Measurements from ENCODE around the gene RERE. TPM values are rescaled to one million over a fixed set of nuclear protein-coding genes. Genes with fewer than 3 reads are reported as not detected.
"Not testable (repeated sequence)": the region's sequence is repeated elsewhere in the genome, so short reads cannot be mapped to it uniquely, and the experiment has no call there.

RERE gene
- total RNA-seq, 1 donor from 2014 or later, result 46.5 TPM

- no peak for DNase-seq (ENCODE audit: low read depth in 2 of 2)
These were observed 10.4 kb downstream of the RERE start for GRCh38 chr1:8807004-8807403.

- no peak for DNase-seq (ENCODE audit: low read depth in 2 of 2)
These were observed 17.0 kb downstream of the RERE start for GRCh38 chr1:8800416-8800815.

GRCh38 chr1:8797216-8797615 lies 20.2 kb downstream of the RERE start:
- DNase-seq (ENCODE audit: low read depth in 2 of 2), result no peak

GRCh38 chr1:8796812-8797211 lies 20.6 kb downstream of the RERE start:
- DNase-seq (ENCODE audit: low read depth in 2 of 2), result no peak

- DNase-seq (ENCODE audit: low read depth in 2 of 2), result no peak
These were observed 22.8 kb downstream of the RERE start for GRCh38 chr1:8794605-8795004.

- no peak for DNase-seq (ENCODE audit: low read depth in 2 of 2)
These were observed 25.6 kb downstream of the RERE start for GRCh38 chr1:8791819-8792218.

- DNase-seq (ENCODE audit: low read depth in 2 of 2), result peak in 1 of 2 donors; percentile 42
These were observed 26.5 kb downstream of the RERE start for GRCh38 chr1:8790987-8791386.

GRCh38 chr1:8790478-8790877 lies 27.0 kb downstream of the RERE start:
- DNase-seq (ENCODE audit: low read depth in 2 of 2), result no peak

- DNase-seq (ENCODE audit: low read depth in 2 of 2), result no peak
These were observed 27.9 kb downstream of the RERE start for GRCh38 chr1:8789314-8790214.

- no peak for DNase-seq (ENCODE audit: low read depth in 2 of 2)
These were observed 30.2 kb downstream of the RERE start for GRCh38 chr1:8787218-8787617.

- DNase-seq (ENCODE audit: low read depth in 2 of 2), result not testable (repeated sequence)
These were observed 31.2 kb downstream of the RERE start for GRCh38 chr1:8786204-8786603.

GRCh38 chr1:8782955-8783354 lies 34.5 kb downstream of the RERE start:
- DNase-seq (ENCODE audit: low read depth in 2 of 2), result no peak

GRCh38 chr1:8782001-8782620 lies 35.3 kb downstream of the RERE start:
- no peak for DNase-seq (ENCODE audit: low read depth in 2 of 2)

GRCh38 chr1:8780405-8780804 lies 37.0 kb downstream of the RERE start:
- peak; percentile 12 to 70 for DNase-seq (ENCODE audit: low read depth in 2 of 2)

- no peak for DNase-seq (ENCODE audit: low read depth in 2 of 2)
These were observed 39.6 kb downstream of the RERE start for GRCh38 chr1:8777867-8778266.

- DNase-seq (ENCODE audit: low read depth in 2 of 2), result no peak
These were observed 41.3 kb downstream of the RERE start for GRCh38 chr1:8776104-8776503.

- DNase-seq (ENCODE audit: low read depth in 2 of 2), result peak; percentile 26 to 54
These were observed 50.4 kb downstream of the RERE start for GRCh38 chr1:8767006-8767405.

GRCh38 chr1:8765198-8765597 lies 52.2 kb downstream of the RERE start:
- no peak for DNase-seq (ENCODE audit: low read depth in 2 of 2)

- no peak for DNase-seq (ENCODE audit: low read depth in 2 of 2)
These were observed 53.0 kb downstream of the RERE start for GRCh38 chr1:8764293-8764937.

- peak in 1 of 2 donors; percentile 15 for DNase-seq (ENCODE audit: low read depth in 2 of 2)
These were observed 53.6 kb downstream of the RERE start for GRCh38 chr1:8763888-8764287.

GRCh38 chr1:8754993-8755392 lies 62.4 kb downstream of the RERE start:
- DNase-seq (ENCODE audit: low read depth in 2 of 2), result no peak

- DNase-seq (ENCODE audit: low read depth in 2 of 2), result no peak
These were observed 63.2 kb downstream of the RERE start for GRCh38 chr1:8754247-8754650.
